ENCODE results near the gene CYP26B1. TPM values are rescaled to one million over a fixed set of nuclear protein-coding genes. Genes with fewer than 3 reads are reported as not detected.
A peak's percentile ranks its signal among the peaks of the same experiment; 100 is the strongest.

CYP26B1 gene
- total RNA-seq, 2 donors from 2014 or later, result 0.91 to 68.2 TPM

DNA sequence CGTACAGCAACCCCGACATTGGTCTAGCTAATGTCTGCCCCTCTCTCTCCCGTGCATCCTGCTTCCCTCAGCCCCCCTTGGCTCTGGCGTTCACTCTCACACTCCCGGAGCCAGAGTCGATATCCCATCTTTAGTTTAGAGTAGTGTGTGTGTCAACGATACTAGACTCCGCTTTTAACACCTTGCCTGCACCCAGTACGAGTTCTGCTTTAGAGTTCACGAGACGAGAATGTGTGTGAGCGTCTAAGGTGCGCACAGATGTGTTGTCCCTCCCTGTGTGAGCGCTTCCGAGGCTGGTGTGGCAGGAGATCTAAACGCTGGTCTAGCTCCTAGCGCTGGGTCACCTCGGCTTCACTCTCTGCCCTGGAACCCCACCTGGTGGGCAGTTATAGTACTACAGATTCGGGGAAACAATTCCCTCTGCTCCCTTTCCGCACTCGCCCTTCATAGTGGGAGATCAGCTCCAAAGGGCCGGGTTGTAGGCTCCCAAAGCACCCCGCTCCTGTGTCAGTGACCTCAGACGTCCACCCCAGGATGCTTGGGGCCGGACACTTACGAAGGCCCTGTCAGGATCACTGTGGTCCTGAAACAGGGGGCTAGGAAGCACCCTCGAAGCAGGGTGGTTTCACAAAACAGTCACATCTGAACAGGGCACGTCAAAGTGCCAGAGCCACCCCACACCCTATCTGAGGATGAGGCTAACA lies 2.6 kb upstream of the CYP26B1 start:
- peaks cover 19% of the 10 kb centered on the region for H3K27me3 ChIP-seq (replicated peaks; ENCODE audit: insufficient read depth)
- no peak overlapping the region for H3K27ac ChIP-seq
- TF ChIP-seq, protein P1, sequence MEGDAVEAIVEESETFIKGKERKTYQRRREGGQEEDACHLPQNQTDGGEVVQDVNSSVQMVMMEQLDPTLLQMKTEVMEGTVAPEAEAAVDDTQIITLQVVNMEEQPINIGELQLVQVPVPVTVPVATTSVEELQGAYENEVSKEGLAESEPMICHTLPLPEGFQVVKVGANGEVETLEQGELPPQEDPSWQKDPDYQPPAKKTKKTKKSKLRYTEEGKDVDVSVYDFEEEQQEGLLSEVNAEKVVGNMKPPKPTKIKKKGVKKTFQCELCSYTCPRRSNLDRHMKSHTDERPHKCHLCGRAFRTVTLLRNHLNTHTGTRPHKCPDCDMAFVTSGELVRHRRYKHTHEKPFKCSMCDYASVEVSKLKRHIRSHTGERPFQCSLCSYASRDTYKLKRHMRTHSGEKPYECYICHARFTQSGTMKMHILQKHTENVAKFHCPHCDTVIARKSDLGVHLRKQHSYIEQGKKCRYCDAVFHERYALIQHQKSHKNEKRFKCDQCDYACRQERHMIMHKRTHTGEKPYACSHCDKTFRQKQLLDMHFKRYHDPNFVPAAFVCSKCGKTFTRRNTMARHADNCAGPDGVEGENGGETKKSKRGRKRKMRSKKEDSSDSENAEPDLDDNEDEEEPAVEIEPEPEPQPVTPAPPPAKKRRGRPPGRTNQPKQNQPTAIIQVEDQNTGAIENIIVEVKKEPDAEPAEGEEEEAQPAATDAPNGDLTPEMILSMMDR (IDR thresholded peaks at IDR 0.05), result peak; percentile 90 to 93 (median 90)
- TF ChIP-seq POLR2A (IDR thresholded peaks at IDR 0.05) (no peak), POLR2AphosphoS5 (IDR thresholded peaks at IDR 0.05) (peak; percentile 47)
- H3K4me1 ChIP-seq (replicated peaks), result peaks cover 15% of the 10 kb centered on the region
- no peaks in the 10 kb centered on the region for H3K9me3 ChIP-seq
- no peaks in the 10 kb centered on the region for H3K36me3 ChIP-seq
- intact Hi-C loops (cut with DNase I), result loop anchor here (2.0 to 5.0 kb wide), 4 partner anchors 228 to 602 kb away; no protein-coding TSS in a partner anchor
- peak overlapping the region in 1 of 2 donors; percentile 37 for H3K4me3 ChIP-seq
- DNase-seq (ENCODE audit: low spot score), result peak; percentile 76
- 5% methylated on average over 28 of the region's 28 CpGs for WGBS

DNA sequence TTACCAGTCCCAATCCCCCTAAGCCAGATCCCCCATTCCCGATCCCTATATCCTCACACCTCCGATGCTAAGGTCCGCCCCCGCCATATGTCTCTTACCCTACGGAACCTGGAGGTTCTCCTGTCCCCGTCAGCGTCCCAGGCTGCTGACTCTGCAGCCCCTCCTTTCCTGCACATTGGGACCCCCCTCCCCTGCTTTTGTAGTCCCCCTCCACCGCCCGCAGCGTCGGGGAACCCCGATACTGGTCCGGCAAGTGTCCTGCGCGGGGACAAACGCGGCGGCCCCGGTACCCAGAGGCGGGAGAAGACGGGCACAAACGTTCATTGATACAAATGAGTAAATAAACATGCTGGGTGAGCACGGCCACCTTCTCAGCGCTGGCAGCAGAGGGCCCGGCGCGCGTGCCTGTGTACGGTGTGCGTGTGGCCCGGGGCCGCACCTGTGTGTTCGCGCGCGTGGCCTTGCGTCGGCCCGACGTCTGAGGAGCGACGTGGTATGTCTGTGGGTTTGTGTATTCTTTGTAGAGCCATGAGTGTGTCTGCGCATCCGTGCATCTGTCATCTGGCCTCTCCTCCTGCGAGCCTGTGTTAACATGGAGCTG lies 2.0 kb upstream of the CYP26B1 start:
- intact Hi-C loops (cut with DNase I), result loop anchor here (2.0 to 5.0 kb wide), 5 partner anchors 217 to 601 kb away; no protein-coding TSS in a partner anchor
- H3K27ac ChIP-seq, result no peak overlapping the region
- H3K27me3 ChIP-seq (replicated peaks; ENCODE audit: insufficient read depth), result peaks cover 22% of the 10 kb centered on the region
- H3K36me3 ChIP-seq, result no peaks in the 10 kb centered on the region
- peaks cover 21% of the 10 kb centered on the region for H3K4me1 ChIP-seq (replicated peaks)
- peak; percentile 10 for DNase-seq (ENCODE audit: low spot score)
- WGBS, result 2% methylated on average over 45 of the region's 45 CpGs
- peak overlapping the region; percentile 19 to 37 for H3K4me3 ChIP-seq
- TF ChIP-seq, protein P1 (IDR thresholded peaks at IDR 0.05), result no peak
- no peak for TF ChIP-seq POLR2AphosphoS5 (IDR thresholded peaks at IDR 0.05)
- TF ChIP-seq POLR2A (IDR thresholded peaks at IDR 0.05), result no peak
- no peaks in the 10 kb centered on the region for H3K9me3 ChIP-seq

DNA sequence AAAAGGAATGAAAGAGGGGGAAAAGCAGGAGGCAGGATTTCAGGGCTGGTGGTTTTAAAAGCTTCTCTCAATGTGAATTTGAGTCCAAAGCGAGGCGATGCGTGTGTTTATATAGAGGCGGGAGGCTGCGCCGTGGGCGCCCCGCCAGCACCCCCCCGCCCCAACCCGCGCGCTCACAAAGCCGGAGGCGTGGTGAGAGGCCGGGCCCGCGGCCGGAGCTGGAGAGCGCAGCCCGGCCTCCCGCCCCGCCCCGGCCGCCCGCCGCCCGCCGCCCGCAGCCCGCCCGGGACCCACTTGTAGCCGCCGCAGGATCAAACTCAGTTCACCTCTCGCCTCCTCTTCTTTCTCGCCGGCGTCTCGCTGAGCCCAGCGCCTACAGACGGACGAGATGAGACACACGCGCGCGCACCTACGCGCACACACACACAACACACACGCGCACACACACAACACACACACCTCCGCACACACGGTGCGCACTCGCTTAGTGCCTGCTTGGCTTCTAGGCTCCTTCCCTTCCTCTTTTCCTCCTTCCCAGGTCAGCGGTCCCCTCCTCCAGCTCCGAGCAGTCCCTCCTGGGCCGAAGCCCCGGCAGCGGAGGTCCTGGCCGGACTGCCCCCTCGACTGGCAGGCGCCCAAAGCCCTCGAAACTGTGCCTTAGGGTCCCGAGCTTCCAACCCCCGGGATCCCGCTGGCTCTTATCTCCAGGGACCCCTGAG lies 1.3 kb upstream of the CYP26B1 start:
- Histone ChIP-seq H3K27me3 (replicated peaks; ENCODE audit: insufficient read depth) (peaks cover 27% of the 10 kb centered on the region), H3K9me3 (no peaks in the 10 kb centered on the region), H3K4me3 (peak overlapping the region; percentile 19 to 37), H3K36me3 (no peaks in the 10 kb centered on the region), H3K4me1 (replicated peaks) (peaks cover 22% of the 10 kb centered on the region), H3K27ac (no peak overlapping the region)
- peak; percentile 6 for DNase-seq (ENCODE audit: low spot score)
- intact Hi-C loops (cut with DNase I), result loop anchor here (5.0 kb wide), 1 partner anchor 217 kb away; no protein-coding TSS in a partner anchor
- TF ChIP-seq POLR2A (IDR thresholded peaks at IDR 0.05) (no peak), POLR2AphosphoS5 (IDR thresholded peaks at IDR 0.05) (no peak)
- TF ChIP-seq, protein P1 (IDR thresholded peaks at IDR 0.05), result no peak
- under 1% methylated on average over 51 of the region's 65 CpGs for WGBS

DNA sequence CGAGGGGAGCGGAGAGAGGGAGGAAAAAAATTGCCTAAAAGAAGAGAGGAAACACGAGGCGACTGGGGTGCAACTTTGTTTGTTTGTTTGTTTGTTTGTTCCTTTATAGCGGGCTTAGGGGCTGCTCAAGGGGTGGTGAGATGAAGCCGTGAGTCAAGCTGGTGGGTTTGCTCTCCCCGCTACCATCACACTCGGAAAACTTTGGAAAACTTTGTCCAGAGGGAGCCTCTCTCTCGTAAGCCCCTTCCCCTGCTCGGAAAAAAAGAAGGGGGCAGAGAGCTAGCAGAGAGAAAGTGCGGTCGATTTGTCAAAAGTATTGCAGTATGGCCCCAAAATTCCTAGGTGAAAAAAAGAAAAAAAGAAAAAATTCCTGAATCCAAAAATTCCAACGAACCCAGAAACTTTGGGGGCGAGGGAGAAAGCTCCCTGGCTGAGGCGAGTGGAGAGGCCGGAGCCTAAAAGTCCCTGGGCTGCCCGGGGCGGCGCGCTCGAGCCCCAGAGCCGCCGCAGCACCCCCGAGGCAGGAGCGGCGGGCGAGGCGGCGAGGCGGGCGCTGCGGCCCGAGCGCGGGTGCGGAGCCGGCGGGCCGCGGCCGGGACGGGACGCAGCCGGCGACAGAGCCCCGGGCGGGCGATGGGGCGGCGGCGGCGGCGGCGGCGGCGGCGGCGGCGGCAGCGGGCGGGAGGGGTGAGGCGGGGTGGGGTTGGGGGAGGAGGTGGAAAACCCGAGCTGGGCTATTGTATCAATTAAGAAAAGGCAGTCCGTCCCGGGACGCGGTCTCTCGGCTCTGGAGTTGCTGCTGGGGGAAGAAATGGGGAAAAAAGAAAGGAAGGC lies 558 bp upstream of the CYP26B1 start:
- H3K27me3 ChIP-seq (replicated peaks; ENCODE audit: insufficient read depth), result peaks cover 27% of the 10 kb centered on the region
- intact Hi-C loops (cut with DNase I), result loop anchor here (5.0 kb wide), 1 partner anchor 216 kb away; no protein-coding TSS in a partner anchor
- peaks cover 23% of the 10 kb centered on the region for H3K4me1 ChIP-seq (replicated peaks)
- WGBS, result under 1% methylated on average over 65 of the region's 68 CpGs
- no peak overlapping the region for H3K27ac ChIP-seq
- no peaks in the 10 kb centered on the region for H3K9me3 ChIP-seq
- H3K4me3 ChIP-seq, result peak overlapping the region; percentile 19 to 37
- DNase-seq (ENCODE audit: low spot score), result peak; percentile 2
- no peak for TF ChIP-seq POLR2A (IDR thresholded peaks at IDR 0.05)
- TF ChIP-seq POLR2AphosphoS5 (IDR thresholded peaks at IDR 0.05), result no peak
- TF ChIP-seq, protein P1 (IDR thresholded peaks at IDR 0.05), result no peak
- H3K36me3 ChIP-seq, result no peaks in the 10 kb centered on the region

Data from prostate gland (tissue), 2 donors.